Effector memory CD4-positive, alpha-beta T cell (primary cell): ENCODE results near the gene EMILIN1.

ENCODE experiments used
- DNase-seq, 3 donors: peaks; one replicate each; pipeline ENCODE4 v3.0.0-alpha.2; 2020
- H3K27ac ChIP-seq: 2 replicates; pipeline ENCODE4 v1.7.0; 2013; ENCODE audit warnings: mild to moderate bottlenecking, low read length, moderate library complexity; ENCODE audit not compliant: insufficient read depth, poor library complexity, severe bottlenecking
- H3K27me3 ChIP-seq: replicated peaks from 2 replicates; pipeline ENCODE4 v1.7.0; 2013; ENCODE audit warnings: mild to moderate bottlenecking, low read length; ENCODE audit not compliant: insufficient read depth, control insufficient read depth, poor library complexity, severe bottlenecking
- H3K36me3 ChIP-seq: 2 replicates; pipeline ENCODE4 v1.7.0; 2013; ENCODE audit warnings: mild to moderate bottlenecking, low read length, moderate library complexity; ENCODE audit not compliant: control insufficient read depth, insufficient read depth
- H3K4me1 ChIP-seq: 2 replicates; pipeline ENCODE4 v1.7.0; 2013; ENCODE audit warnings: low read length, mild to moderate bottlenecking; ENCODE audit not compliant: control insufficient read depth, insufficient read depth, poor library complexity, severe bottlenecking
- H3K4me3 ChIP-seq: 2 replicates; pipeline ENCODE4 v1.7.0; 2013; ENCODE audit warnings: low read length, low read depth, mild to moderate bottlenecking; ENCODE audit not compliant: insufficient read depth, poor library complexity, severe bottlenecking
- H3K9me3 ChIP-seq: 2 replicates; pipeline ENCODE4 v1.7.0; 2013; ENCODE audit warnings: mild to moderate bottlenecking, low read length, moderate library complexity; ENCODE audit not compliant: control insufficient read depth

EMILIN1 gene

GRCh38 chr2:27094353-27094984 is 16.1 kb downstream of the EMILIN1 start:
- Histone ChIP-seq H3K9me3 (no peaks in the 10 kb centered on the region), H3K27me3 (no peaks in the 10 kb centered on the region), H3K27ac (no peak overlapping the region), H3K4me1 (peaks cover 7% of the 10 kb centered on the region), H3K36me3 (no peaks in the 10 kb centered on the region), H3K4me3 (no peak overlapping the region)
- no peak for DNase-seq

DNA sequence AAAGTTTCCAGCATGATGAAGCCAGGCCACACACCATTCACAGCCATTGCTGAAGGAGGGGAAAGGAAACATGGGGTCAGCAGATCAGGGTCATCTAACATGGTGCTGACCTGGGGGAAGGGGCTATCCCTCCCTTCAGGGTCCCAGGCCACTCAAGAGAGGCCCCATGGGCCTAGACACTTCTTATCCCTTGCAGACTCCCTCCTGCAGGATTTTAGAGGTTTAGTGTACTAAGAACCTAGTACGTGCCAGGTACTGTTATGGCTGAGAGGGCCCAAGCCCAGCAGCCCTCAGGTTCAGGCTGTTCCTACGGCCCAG is 17.0 kb downstream of the EMILIN1 start:
- H3K27me3 ChIP-seq: no peaks in the 10 kb centered on the region

DNA sequence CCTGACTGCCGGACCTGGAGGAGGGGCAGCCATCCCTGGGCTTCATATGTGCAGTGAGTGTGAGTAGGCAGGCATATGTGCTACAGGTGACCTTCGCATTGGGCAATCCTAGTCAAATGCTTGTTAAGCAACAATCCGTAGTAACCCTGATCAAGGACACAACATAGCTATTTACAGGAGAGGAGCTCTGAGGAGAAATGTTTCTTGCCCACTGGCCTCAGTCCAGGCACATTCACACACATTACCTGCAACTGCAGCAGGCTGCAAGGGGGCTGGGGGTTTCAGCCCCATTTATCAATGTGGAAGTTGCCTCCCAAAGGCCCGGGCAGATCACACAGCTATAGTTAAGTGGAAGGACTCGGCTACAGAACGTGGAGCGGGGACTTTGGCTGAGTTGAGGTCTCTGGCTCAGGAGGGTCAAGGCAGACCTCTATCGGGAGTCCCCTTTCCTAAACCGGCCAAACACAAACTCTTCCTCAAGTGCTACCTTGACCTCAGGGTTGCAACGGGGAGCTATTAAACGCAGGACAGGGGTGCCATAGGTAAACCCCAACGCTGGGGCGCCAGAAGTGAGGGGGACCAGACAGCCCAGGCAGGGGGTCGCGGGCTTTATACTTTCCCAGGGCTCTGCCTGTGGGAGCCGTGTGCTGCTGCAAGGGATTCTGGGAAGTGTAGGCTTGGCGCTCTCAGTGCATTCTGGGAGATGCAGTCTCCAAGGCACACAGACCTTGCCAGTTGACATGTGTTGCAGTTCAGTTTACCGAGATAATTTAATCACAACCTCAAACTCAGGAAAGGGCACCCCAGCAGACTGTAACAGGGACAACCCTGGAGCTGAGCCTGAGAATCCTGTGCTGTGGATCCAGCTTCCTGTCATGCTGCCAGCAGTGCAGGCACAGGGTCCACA is 17.6 kb downstream of the EMILIN1 start:
- H3K27me3 ChIP-seq: no peaks in the 10 kb centered on the region
- no peaks in the 10 kb centered on the region for H3K9me3 ChIP-seq
- DNase-seq: peak in 1 of 3 donors; percentile 21
- no peaks in the 10 kb centered on the region for H3K36me3 ChIP-seq
- H3K4me3 ChIP-seq: no peak overlapping the region
- H3K27ac ChIP-seq: no peak overlapping the region
- peaks cover 7% of the 10 kb centered on the region for H3K4me1 ChIP-seq

More for the DNA sequence above, 17.0 kb downstream of the EMILIN1 start:
- H3K4me1 ChIP-seq: peaks cover 7% of the 10 kb centered on the region
- H3K36me3 ChIP-seq: no peaks in the 10 kb centered on the region
- no peaks in the 10 kb centered on the region for H3K9me3 ChIP-seq
- no peak overlapping the region for H3K4me3 ChIP-seq
- DNase-seq: no peak
- no peak overlapping the region for H3K27ac ChIP-seq

DNA sequence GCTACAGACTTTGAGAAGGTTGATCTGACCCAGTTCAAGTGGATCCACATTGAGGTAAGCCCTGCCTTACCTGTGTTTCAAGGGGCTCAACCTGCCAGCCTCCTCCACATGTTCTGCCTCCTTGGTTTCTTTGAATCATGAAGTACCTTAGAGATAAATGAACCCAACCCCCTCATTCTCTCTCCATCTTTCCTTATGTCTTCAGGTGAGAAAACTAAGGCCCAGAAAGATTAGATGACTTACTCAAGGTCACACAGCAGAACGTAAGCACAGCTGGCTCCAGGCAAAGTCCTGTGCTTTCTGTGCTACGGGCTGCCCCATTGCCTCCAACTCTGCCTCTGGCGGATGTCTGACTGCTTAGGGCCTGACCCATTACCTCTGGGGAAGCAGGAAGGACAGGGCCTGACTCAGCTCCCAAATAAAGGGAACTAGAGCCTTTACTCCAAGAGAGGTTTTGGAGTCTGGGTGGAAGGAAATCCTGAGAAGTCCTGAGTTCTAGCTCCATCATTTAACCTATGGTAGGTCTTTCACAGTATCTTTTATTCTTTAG is 18.4 kb downstream of the EMILIN1 start:
- H3K36me3 ChIP-seq: no peaks in the 10 kb centered on the region
- H3K27ac ChIP-seq: no peak overlapping the region
- no peak for DNase-seq
- H3K9me3 ChIP-seq: no peaks in the 10 kb centered on the region
- no peak overlapping the region for H3K4me3 ChIP-seq
- H3K27me3 ChIP-seq: no peaks in the 10 kb centered on the region
- H3K4me1 ChIP-seq: peaks cover 7% of the 10 kb centered on the region

DNA sequence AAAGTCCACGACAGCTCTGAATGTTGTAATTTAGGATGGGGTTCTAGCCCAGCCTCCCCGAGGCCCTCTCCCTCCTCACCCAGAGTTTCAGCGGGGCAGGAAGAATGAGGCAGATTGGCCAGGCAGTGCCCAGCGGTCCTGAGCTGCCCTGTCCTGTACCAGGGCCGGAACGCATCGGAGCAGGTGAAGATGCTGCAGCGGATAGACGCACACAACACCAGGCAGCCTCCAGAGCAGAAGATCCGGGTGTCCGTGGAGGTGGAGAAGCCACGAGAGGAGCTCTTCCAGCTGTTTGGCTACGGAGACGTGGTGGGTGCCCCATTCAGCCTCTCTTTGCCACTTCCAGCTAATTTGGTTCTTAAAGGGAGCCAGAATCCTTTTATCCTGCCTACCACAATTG is 18.9 kb downstream of the EMILIN1 start:
- Histone ChIP-seq H3K36me3 (no peaks in the 10 kb centered on the region), H3K27me3 (no peaks in the 10 kb centered on the region), H3K4me3 (no peak overlapping the region), H3K9me3 (no peaks in the 10 kb centered on the region), H3K4me1 (peaks cover 7% of the 10 kb centered on the region), H3K27ac (no peak overlapping the region)
- DNase-seq: no peak

DNA sequence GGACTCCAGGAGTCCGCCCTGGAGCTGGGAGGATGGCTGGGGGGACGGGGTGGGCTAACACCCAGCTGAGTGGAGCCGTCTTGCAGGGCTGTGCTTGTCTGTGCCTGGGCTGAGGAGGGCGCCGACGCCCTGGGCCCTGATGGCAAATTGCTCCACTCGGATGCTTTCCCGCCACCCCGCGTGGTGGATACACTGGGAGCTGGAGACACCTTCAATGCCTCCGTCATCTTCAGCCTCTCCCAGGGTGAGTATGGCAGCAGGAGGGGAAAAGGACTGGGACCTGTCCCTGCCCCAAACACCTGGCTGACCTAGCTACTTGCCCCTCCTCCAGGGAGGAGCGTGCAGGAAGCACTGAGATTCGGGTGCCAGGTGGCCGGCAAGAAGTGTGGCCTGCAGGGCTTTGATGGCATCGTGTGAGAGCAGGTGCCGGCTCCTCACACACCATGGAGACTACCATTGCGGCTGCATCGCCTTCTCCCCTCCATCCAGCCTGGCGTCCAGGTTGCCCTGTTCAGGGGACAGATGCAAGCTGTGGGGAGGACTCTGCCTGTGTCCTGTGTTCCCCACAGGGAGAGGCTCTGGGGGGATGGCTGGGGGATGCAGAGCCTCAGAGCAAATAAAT is 21.0 kb downstream of the EMILIN1 start:
- no peaks in the 10 kb centered on the region for H3K9me3 ChIP-seq
- H3K4me1 ChIP-seq: peaks cover 7% of the 10 kb centered on the region
- H3K36me3 ChIP-seq: no peaks in the 10 kb centered on the region
- no peak overlapping the region for H3K4me3 ChIP-seq
- H3K27ac ChIP-seq: no peak overlapping the region
- no peak for DNase-seq
- no peaks in the 10 kb centered on the region for H3K27me3 ChIP-seq

GRCh38 chr2:27100036-27100435 is 21.6 kb downstream of the EMILIN1 start:
- no peak for DNase-seq
- H3K27me3 ChIP-seq: no peaks in the 10 kb centered on the region
- no peak overlapping the region for H3K4me3 ChIP-seq

GRCh38 chr2:27102329-27102728 is 23.9 kb downstream of the EMILIN1 start:
- DNase-seq: no peak
- no peak overlapping the region for H3K27ac ChIP-seq
- H3K4me3 ChIP-seq: no peak overlapping the region
- H3K36me3 ChIP-seq: no peaks in the 10 kb centered on the region
- H3K9me3 ChIP-seq: no peaks in the 10 kb centered on the region
- H3K27me3 ChIP-seq: no peaks in the 10 kb centered on the region
- no peaks in the 10 kb centered on the region for H3K4me1 ChIP-seq

More at GRCh38 chr2:27100036-27100435, 21.6 kb downstream of the EMILIN1 start:
- Histone ChIP-seq H3K36me3 (no peaks in the 10 kb centered on the region), H3K27ac (no peak overlapping the region), H3K4me1 (peaks cover 7% of the 10 kb centered on the region), H3K9me3 (no peaks in the 10 kb centered on the region)

DNA sequence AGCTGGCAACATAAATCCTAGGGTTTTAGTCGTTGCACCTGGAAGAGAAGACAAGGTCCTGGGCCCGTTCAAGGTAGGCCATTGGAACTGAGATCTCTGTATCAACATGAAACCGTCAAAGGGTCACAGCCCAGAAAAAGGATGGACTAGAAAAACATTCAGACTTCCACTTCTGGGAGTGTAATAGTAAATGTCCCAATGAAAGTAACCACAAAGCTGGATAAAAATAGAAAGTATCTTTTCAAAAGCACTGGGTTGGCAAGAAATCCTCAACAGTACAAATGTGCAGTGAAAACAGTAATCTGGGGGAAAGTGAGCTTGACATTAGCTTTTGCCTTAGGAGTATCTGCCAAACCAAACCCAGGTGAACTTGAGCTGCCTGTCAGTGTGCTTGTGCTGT is 27.6 kb downstream of the EMILIN1 start:
- Histone ChIP-seq H3K27ac (no peak overlapping the region), H3K4me3 (no peak overlapping the region), H3K4me1 (no peaks in the 10 kb centered on the region), H3K27me3 (no peaks in the 10 kb centered on the region), H3K9me3 (no peaks in the 10 kb centered on the region), H3K36me3 (no peaks in the 10 kb centered on the region)
- no peak for DNase-seq

DNA sequence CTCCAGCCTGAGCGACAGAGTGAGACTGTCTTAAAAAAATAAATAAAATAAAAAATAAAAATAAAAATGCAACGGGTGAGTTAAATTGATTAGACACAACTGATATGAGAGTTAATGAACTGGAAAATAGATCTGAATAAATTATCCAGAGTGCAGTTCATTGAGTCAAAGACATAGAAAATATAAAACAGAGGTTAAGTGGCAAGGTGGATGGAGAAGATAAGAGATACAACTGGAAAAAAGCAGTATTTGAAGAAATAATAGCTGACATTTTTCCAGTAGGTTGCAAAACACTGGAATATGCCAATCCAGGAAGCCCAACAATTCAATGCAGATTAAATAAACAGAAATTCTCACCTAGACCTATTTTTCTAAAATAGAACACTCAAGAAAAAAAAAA is 29.8 kb downstream of the EMILIN1 start:
- no peaks in the 10 kb centered on the region for H3K4me1 ChIP-seq
- no peaks in the 10 kb centered on the region for H3K9me3 ChIP-seq
- H3K36me3 ChIP-seq: no peaks in the 10 kb centered on the region
- H3K27me3 ChIP-seq: no peaks in the 10 kb centered on the region
- H3K27ac ChIP-seq: no peak overlapping the region
- H3K4me3 ChIP-seq: no peak overlapping the region
- no peak for DNase-seq
